ENCODE data around the gene SCO1.
"Not testable (repeated sequence)": the region's sequence is repeated elsewhere in the genome, so short reads cannot be mapped to it uniquely, and the experiment has no call there.

Gene SCO1

GRCh38 chr17:10739386-10739785 lies 42.1 kb upstream of the SCO1 start:
- no peak for DNase-seq (ENCODE audit: insufficient read length, low spot score)

GRCh38 chr17:10738521-10739258 lies 41.4 kb upstream of the SCO1 start:
- FAIRE-seq, result no peak
- no peak for DNase-seq (ENCODE audit: insufficient read length, low spot score)
- no peak for TF ChIP-seq CTCF (IDR thresholded peaks at IDR 0.05; ENCODE audit: insufficient read depth, missing control alignments)

More at GRCh38 chr17:10739386-10739785, 42.1 kb upstream of the SCO1 start:
- no peak for TF ChIP-seq CTCF (IDR thresholded peaks at IDR 0.05; ENCODE audit: insufficient read depth, missing control alignments)
- no peak for FAIRE-seq

GRCh38 chr17:10737736-10738135 lies 40.4 kb upstream of the SCO1 start:
- FAIRE-seq (no peak), DNase-seq (ENCODE audit: insufficient read length, low spot score) (no peak)
- no peak for TF ChIP-seq CTCF (IDR thresholded peaks at IDR 0.05; ENCODE audit: insufficient read depth, missing control alignments)

- TF ChIP-seq CTCF (IDR thresholded peaks at IDR 0.05; ENCODE audit: insufficient read depth, missing control alignments), result peak; percentile 57
Measured at GRCh38 chr17:10737168-10737622, 39.9 kb upstream of the SCO1 start.

GRCh38 chr17:10735821-10736220 lies 38.5 kb upstream of the SCO1 start:
- no peak for FAIRE-seq

More at GRCh38 chr17:10737168-10737622, 39.9 kb upstream of the SCO1 start:
- FAIRE-seq (no peak), DNase-seq (ENCODE audit: insufficient read length, low spot score) (no peak)

GRCh38 chr17:10735251-10735650 lies 37.9 kb upstream of the SCO1 start:
- TF ChIP-seq CTCF (IDR thresholded peaks at IDR 0.05; ENCODE audit: insufficient read depth, missing control alignments), result no peak
- FAIRE-seq (no peak), DNase-seq (ENCODE audit: insufficient read length, low spot score) (no peak)

More at GRCh38 chr17:10735821-10736220, 38.5 kb upstream of the SCO1 start:
- no peak for TF ChIP-seq CTCF (IDR thresholded peaks at IDR 0.05; ENCODE audit: insufficient read depth, missing control alignments)
- no peak for DNase-seq (ENCODE audit: insufficient read length, low spot score)

GRCh38 chr17:10733666-10734065 lies 36.3 kb upstream of the SCO1 start:
- DNase-seq (ENCODE audit: insufficient read length, low spot score) (no peak), FAIRE-seq (no peak)
- no peak for TF ChIP-seq CTCF (IDR thresholded peaks at IDR 0.05; ENCODE audit: insufficient read depth, missing control alignments)

GRCh38 chr17:10732121-10732520 lies 34.8 kb upstream of the SCO1 start:
- FAIRE-seq; DNase-seq (ENCODE audit: insufficient read length, low spot score): not testable (repeated sequence)

All from D721Med (cell line).